Measurements from ENCODE around the gene POLR1C. TPM values are rescaled to one million over a fixed set of nuclear protein-coding genes. Genes with fewer than 3 reads are reported as not detected.

Gene POLR1C
- total RNA-seq, 1 experiment from 2014 or later, result 41.4 TPM

- ChIA-PET CTCF (interaction anchor here (0.6 kb wide), 1 partner anchor 35 kb away, joined by 7 read pairs; no protein-coding TSS in a partner anchor), POLR2A (ENCODE audit: unreplicated experiment) (interaction anchor here (0.5 to 0.6 kb wide), 4 partner anchors 12 to 613 kb away, joined by 3 to 7 read pairs (median 4); partner anchors contain the start of genes ABCC10 and RPL7L1)
- intact Hi-C loops (cut with micrococcal nuclease; ENCODE audit: unreplicated experiment), result loop anchor here (10.0 kb wide), 2 partner anchors 58 to 318 kb away; partner anchors contain the start of gene SRF
- Histone ChIP-seq H3K9me3 (ENCODE audit: insufficient read depth, low read depth) (no peaks in the 10 kb centered on the region), H2AFZ (no peak overlapping the region), H3K27ac (no peak overlapping the region), H4K20me1 (ENCODE audit: insufficient read depth) (0 out of 2 replicates have a peak, but pooled peaks cover 14% of the 10 kb centered on the region), H3K9me2 (ENCODE audit: insufficient read depth) (no peaks in the 10 kb centered on the region), H3K4me3 (no peak overlapping the region), H3F3A (ENCODE audit: insufficient read depth, low read depth) (peaks cover 26% of the 10 kb centered on the region; the same call in 1 of the 2 replicates), H3K4me1 (replicated peaks; ENCODE audit: insufficient read depth) (peaks cover 31% of the 10 kb centered on the region), H3K36me3 (ENCODE audit: low read depth) (no peaks in the 10 kb centered on the region), H3K27me3 (ENCODE audit: insufficient read depth, low read depth) (no peaks in the 10 kb centered on the region), H3K79me2 (ENCODE audit: low read depth) (peaks cover 4% of the 10 kb centered on the region), H3K4me2 (no peak overlapping the region)
- BruUV-seq (replicated peaks), result no TSS peak
- no peak for DNase-seq
- TF ChIP-seq CTCF (conservative IDR thresholded peaks at IDR 0.05) (no peak), EZH2 (IDR thresholded peaks at IDR 0.05; ENCODE audit: low read depth) (no peak)
Measured at GRCh38 chr6:43492673-43493072, 24.2 kb upstream of the POLR1C start.

GRCh38 chr6:43493230-43493629 is 23.7 kb upstream of the POLR1C start:
- Histone ChIP-seq H3K4me2 (no peak overlapping the region), H3K27me3 (ENCODE audit: insufficient read depth, low read depth) (no peaks in the 10 kb centered on the region), H3F3A (ENCODE audit: insufficient read depth, low read depth) (peaks cover 27% of the 10 kb centered on the region; the same call in 1 of the 2 replicates), H3K9me2 (ENCODE audit: insufficient read depth) (no peaks in the 10 kb centered on the region), H3K27ac (no peak overlapping the region), H3K4me1 (replicated peaks; ENCODE audit: insufficient read depth) (peaks cover 31% of the 10 kb centered on the region), H3K4me3 (no peak overlapping the region), H2AFZ (no peak overlapping the region), H4K20me1 (ENCODE audit: insufficient read depth) (0 out of 2 replicates have a peak, but pooled peaks cover 14% of the 10 kb centered on the region), H3K36me3 (ENCODE audit: low read depth) (no peaks in the 10 kb centered on the region), H3K79me2 (ENCODE audit: low read depth) (peaks cover 4% of the 10 kb centered on the region; the same call in 1 of the 2 replicates), H3K9me3 (ENCODE audit: insufficient read depth, low read depth) (no peaks in the 10 kb centered on the region)
- no peak for TF ChIP-seq EZH2 (IDR thresholded peaks at IDR 0.05; ENCODE audit: low read depth)
- TF ChIP-seq CTCF (conservative IDR thresholded peaks at IDR 0.05), result no peak
- POLR2A ChIA-PET (ENCODE audit: unreplicated experiment), result no interaction called here
- BruUV-seq (replicated peaks), result no TSS peak
- DNase-seq, result no peak
- intact Hi-C loops (cut with micrococcal nuclease; ENCODE audit: unreplicated experiment), result loop anchor here (10.0 kb wide), 2 partner anchors 58 to 318 kb away; partner anchors contain the start of gene SRF
- CTCF ChIA-PET, result no interaction called here

- H3K27ac ChIP-seq, result no peak overlapping the region
- H2AFZ ChIP-seq, result no peak overlapping the region
- H3K27me3 ChIP-seq (ENCODE audit: insufficient read depth, low read depth), result no peaks in the 10 kb centered on the region
- H3K79me2 ChIP-seq (ENCODE audit: low read depth), result peaks cover 4% of the 10 kb centered on the region; the same call in 1 of the 2 replicates
- H3K9me3 ChIP-seq (ENCODE audit: insufficient read depth, low read depth), result no peaks in the 10 kb centered on the region
- H3K9me2 ChIP-seq (ENCODE audit: insufficient read depth), result no peaks in the 10 kb centered on the region
- POLR2A ChIA-PET (ENCODE audit: unreplicated experiment), result no interaction called here
- no peak overlapping the region for H3K4me3 ChIP-seq
- no peak for DNase-seq
- H3K4me2 ChIP-seq, result no peak overlapping the region
- H3K4me1 ChIP-seq (replicated peaks; ENCODE audit: insufficient read depth), result peaks cover 31% of the 10 kb centered on the region
- intact Hi-C loops (cut with micrococcal nuclease; ENCODE audit: unreplicated experiment), result loop anchor here (10.0 kb wide), 2 partner anchors 59 to 319 kb away; partner anchors contain the start of gene SRF
- CTCF ChIA-PET, result no interaction called here
- TF ChIP-seq CTCF (conservative IDR thresholded peaks at IDR 0.05), result no peak
- H4K20me1 ChIP-seq (ENCODE audit: insufficient read depth), result 0 out of 2 replicates have a peak, but pooled peaks cover 13% of the 10 kb centered on the region
- 0 out of 2 replicates have a peak, but pooled peaks cover 3% of the 10 kb centered on the region for H3K36me3 ChIP-seq (ENCODE audit: low read depth)
- H3F3A ChIP-seq (ENCODE audit: insufficient read depth, low read depth), result peaks cover 27% of the 10 kb centered on the region; the same call in 1 of the 2 replicates
- BruUV-seq (replicated peaks), result no TSS peak
Measured at GRCh38 chr6:43493833-43494232, 23.1 kb upstream of the POLR1C start.
